Spleen (tissue), 11 donors: ENCODE measurements around the gene ABCA7. TPM values are rescaled to one million over a fixed set of nuclear protein-coding genes. Genes with fewer than 3 reads are reported as not detected.

Source experiments
- DNase-seq: peaks from one replicate; pipeline ENCODE4 v3.0.0-alpha.2; 2020
- H3K27ac ChIP-seq, 8 donors: fragments of 200-600 bp; sonication (generic) in 7 of 8; 1 replicate in 4 of 8; 2 replicates in 4 of 8; pipeline versions ENCODE4 v1.5.0 to v1.8.0; 2016 to 2021; ENCODE audit warnings: inconsistent platforms in 4 of 8, mild to moderate bottlenecking in 4 of 8, moderate library complexity in 1 of 8
- H3K27me3 ChIP-seq, 7 donors: fragments of 200-600 bp; sonication (generic) in 6 of 7; replicated peaks in 1 of 7; 1 replicate in 4 of 7; 2 replicates in 3 of 7; pipeline versions ENCODE4 v1.5.0 to v1.8.0; 2016 to 2021; ENCODE audit warnings: inconsistent platforms in 3 of 7, mild to moderate bottlenecking in 1 of 7
- H3K36me3 ChIP-seq, 6 donors: fragments of 200-600 bp; sonication (generic) in 5 of 6; 1 replicate in 4 of 6; 2 replicates in 2 of 6; pipeline versions ENCODE4 v1.5.0 to v1.8.0; 2016 to 2021; ENCODE audit warnings: inconsistent platforms in 2 of 6
- H3K4me1 ChIP-seq, 6 donors: fragments of 200-600 bp; sonication (generic) in 5 of 6; 1 replicate in 3 of 6; 2 replicates in 3 of 6; pipeline versions ENCODE4 v1.5.0 to v1.8.0; 2016 to 2021; ENCODE audit warnings: inconsistent platforms in 3 of 6
- H3K4me3 ChIP-seq, 8 donors: fragments of 200-600 bp; sonication (generic) in 7 of 8; 1 replicate in 4 of 8; 2 replicates in 4 of 8; pipeline versions ENCODE4 v1.5.0 to v1.8.0; 2016 to 2021; ENCODE audit warnings: inconsistent platforms in 4 of 8, mild to moderate bottlenecking in 4 of 8, moderate library complexity in 2 of 8
- H3K9me3 ChIP-seq, 8 donors: fragments of 200-600 bp; sonication (generic) in 7 of 8; 1 replicate in 4 of 8; 2 replicates in 4 of 8; pipeline versions ENCODE4 v1.5.0 to v1.8.0; 2016 to 2021; ENCODE audit warnings: inconsistent platforms in 4 of 8
- CTCF ChIP-seq, 11 experiments: fragments of 200-600 bp in 7 of 11; fragments of 450-650 bp in 4 of 11; sonication (generic) in 4 of 11; IDR thresholded peaks in 8 of 11; conservative IDR thresholded peaks in 3 of 11; 1 replicate in 7 of 11; 2 replicates in 4 of 11; pipeline versions ENCODE4 v1.4.0 to v1.8.0; 2016 to 2021; ENCODE audit warnings: antibody characterized with exemption in 11 of 11, inconsistent platforms in 4 of 11, mild to moderate bottlenecking in 1 of 11
- POLR2A ChIP-seq, 3 donors: fragments of 450-650 bp; IDR thresholded peaks; one replicate each; pipeline ENCODE4 v1.5.1; 2017; ENCODE audit warnings: antibody characterized with exemption in 3 of 3, mild to moderate bottlenecking in 1 of 3
- POLR2AphosphoS5 ChIP-seq, 3 donors: sonication (generic); formaldehyde crosslinking; IDR thresholded peaks; one replicate each; pipeline ENCODE4 v1.5.1; 2017; ENCODE audit warnings: antibody characterized with exemption in 3 of 3
- WGBS, 5 donors: extraction: QIAGEN DNeasy Blood & Tissue Kit in 3 of 5; methylation state at CpG; one replicate each; pipeline versions ENCODE4 v1.1.5 to v1.1.7; 2013 to 2018; 5-methylcytosine and 5-hydroxymethylcytosine counted together
- intact Hi-C: fragments of 100-400 bp; cut with DNase I; formaldehyde crosslinking; loops from one replicate; pipeline ENCODE4 v1.15.0; 2023; ENCODE audit warnings: low total_unique reads
- polyA plus RNA-seq, 3 donors: library from polyadenylated mRNA; stranded (reverse); fragments of 200-250 nt; gene quantifications; one replicate each; pipeline ENCODE4 v1.2.1, GENCODE V29; 2013
- total RNA-seq, 7 donors: library from RNA; depleted of rRNA in 3 of 7; stranded (reverse); fragments of >200 nt in 3 of 7; fragmentation: NEBNext Ultra II Directional in 4 of 7; extraction: Animal tissue kit (Norgen Biotek cat#: 25700) in 4 of 7; gene quantifications; one replicate each; pipeline versions ENCODE4 v1.1.0 to v1.2.1, GENCODE V29; 2016 to 2021
- donor health status: healthy with polysubstance abuse.
- donor health status: DM: no; HTN: no; CAD: no; lungs with moderate emphysema.
- donor health status: DM: no; HTN: no; CAD: no.
- donor health status: Bipolar disorder and iron deficiency.
- donor health status: healthy.
- donor health status: DM: no; HTN: no; CAD: no.
- donor health status: DM: yes; HTN: yes; CAD: no.

ABCA7 gene
- total and polyA plus RNA-seq, 10 donors = 64.6 to 197 (median 102) TPM

- 1 to 3% (median 2%) methylated on average over 23 to 36 of the region's 36 CpGs for WGBS, 5 donors
These were observed 12.9 kb upstream of the ABCA7 start for GRCh38 chr19:1026783-1027649.

DNA sequence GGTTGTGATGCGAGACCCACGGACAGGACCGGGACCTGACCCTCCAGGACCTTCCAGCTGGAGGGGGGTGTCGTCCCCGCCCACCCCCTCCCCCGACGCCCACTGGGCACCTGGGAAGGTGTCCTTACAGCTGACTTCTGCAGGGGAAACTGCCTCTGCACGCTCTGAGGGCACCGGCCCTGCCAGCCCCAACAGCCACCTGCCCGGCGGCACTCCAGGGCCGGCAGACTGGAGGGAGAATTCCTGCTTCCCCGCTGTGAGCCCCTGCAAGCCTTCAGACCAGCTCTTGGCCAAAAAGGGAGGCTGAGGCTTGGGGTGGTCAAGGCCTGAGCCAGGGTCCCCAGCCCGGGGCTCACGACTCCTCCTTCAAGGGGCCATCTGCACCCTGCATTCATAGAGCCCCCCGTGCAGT is 12.3 kb upstream of the ABCA7 start:
- WGBS, 5 donors = 1 to 5% (median 2%) methylated on average over 5 to 16 of the region's 16 CpGs
- H3K27me3 ChIP-seq = peaks cover 0 to 21% (median 11%) of the 10 kb centered on the region in 7 donors
- H3K4me3 ChIP-seq = peak overlapping the region; percentile 71 to 98 (median 92)
- H3K9me3 ChIP-seq = no peaks in the 10 kb centered on the region
- peaks cover 0 to 30% (median 18%) of the 10 kb centered on the region in 6 donors for H3K36me3 ChIP-seq
- H3K27ac ChIP-seq = peak overlapping the region; percentile 90 to 98 (median 96)
- intact Hi-C loops = loop anchor here (10.0 kb wide), 1 partner anchor 47 kb away; no protein-coding TSS in a partner anchor
- peaks cover 21 to 87% (median 49%) of the 10 kb centered on the region in 6 donors for H3K4me1 ChIP-seq
- DNase-seq = peak; percentile 88
- TF ChIP-seq POLR2AphosphoS5 (IDR thresholded peaks at IDR 0.05) (no peak), CTCF (IDR thresholded peaks at IDR 0.05 in 8 of 11, conservative IDR thresholded peaks at IDR 0.05 in 3 of 11) (no peak), POLR2A (IDR thresholded peaks at IDR 0.05) (no peak)

More at GRCh38 chr19:1026783-1027649, 12.9 kb upstream of the ABCA7 start:
- H3K27me3 ChIP-seq = peaks cover 0 to 21% (median 11%) of the 10 kb centered on the region in 7 donors
- peak overlapping the region; percentile 90 to 98 (median 96) for H3K27ac ChIP-seq
- peaks cover 0 to 23% (median 12%) of the 10 kb centered on the region in 6 donors for H3K36me3 ChIP-seq
- no peaks in the 10 kb centered on the region for H3K9me3 ChIP-seq
- TF ChIP-seq POLR2A (IDR thresholded peaks at IDR 0.05) (no peak), CTCF (IDR thresholded peaks at IDR 0.05 in 8 of 11, conservative IDR thresholded peaks at IDR 0.05 in 3 of 11) (no peak), POLR2AphosphoS5 (IDR thresholded peaks at IDR 0.05) (no peak)
- DNase-seq = peak; percentile 86
- intact Hi-C loops = loop anchor here (10.0 kb wide), 1 partner anchor 48 kb away; no protein-coding TSS in a partner anchor
- H3K4me3 ChIP-seq = peak overlapping the region; percentile 71 to 98 (median 92)
- H3K4me1 ChIP-seq = peaks cover 23 to 87% (median 55%) of the 10 kb centered on the region in 6 donors

DNA sequence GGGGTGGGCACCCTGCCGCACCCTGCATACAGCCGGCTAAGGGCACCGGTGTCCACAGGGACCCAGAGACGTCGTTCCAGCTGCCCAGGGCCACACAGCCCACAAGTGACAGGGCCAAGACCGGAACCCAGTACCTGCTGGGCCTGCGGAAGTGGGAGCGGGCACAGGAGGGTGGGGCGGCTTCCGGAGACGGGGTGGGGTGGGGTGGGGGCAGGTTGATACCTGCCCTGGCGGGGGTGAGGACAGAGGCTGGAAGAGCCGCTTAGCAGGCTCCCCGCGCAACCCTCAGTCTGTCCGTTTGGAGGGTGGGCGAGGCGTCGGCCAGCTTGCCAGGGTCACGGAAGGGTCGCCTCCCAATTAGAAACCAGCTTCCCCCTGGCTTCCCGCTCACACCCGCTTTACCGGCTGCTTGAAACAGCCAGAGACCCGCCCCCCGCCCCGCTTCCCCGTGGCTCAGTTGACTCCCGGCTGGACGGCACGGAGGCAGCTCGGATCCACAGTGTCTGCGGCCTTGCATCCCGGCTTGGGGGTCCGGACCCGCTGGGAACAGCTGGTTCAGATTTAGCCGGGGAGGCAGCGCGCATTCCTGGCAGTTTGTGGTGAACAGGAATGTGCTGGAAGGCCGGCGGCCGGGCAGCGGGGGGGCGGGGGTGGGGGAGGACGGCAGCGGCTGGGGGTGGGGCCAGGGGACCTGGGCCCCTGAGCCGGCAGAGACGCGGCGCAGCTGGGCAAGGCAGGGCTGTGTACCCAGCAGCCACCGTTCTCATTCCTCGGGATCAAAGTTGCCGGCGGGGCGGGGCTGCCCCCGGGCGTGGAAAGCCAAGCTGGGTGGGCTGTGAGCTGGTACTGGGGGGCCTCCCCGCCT is 11.6 kb upstream of the ABCA7 start:
- intact Hi-C loops = loop anchor here (10.0 kb wide), 1 partner anchor 47 kb away; no protein-coding TSS in a partner anchor
- peak; percentile 95 for DNase-seq
- 0 to 2% (median 2%) methylated on average over 4 to 58 of the region's 58 CpGs for WGBS, 5 donors

More for the DNA sequence above, 11.6 kb upstream of the ABCA7 start:
- TF ChIP-seq POLR2AphosphoS5 (IDR thresholded peaks at IDR 0.05) = peak; percentile 66 to 79 (median 72)
- no peak for TF ChIP-seq CTCF (IDR thresholded peaks at IDR 0.05 in 8 of 11, conservative IDR thresholded peaks at IDR 0.05 in 3 of 11)
- Histone ChIP-seq H3K4me1 (peaks cover 19 to 87% (median 49%) of the 10 kb centered on the region in 6 donors), H3K9me3 (no peaks in the 10 kb centered on the region), H3K27ac (peak overlapping the region; percentile 90 to 98 (median 96)), H3K27me3 (peaks cover 0 to 21% (median 11%) of the 10 kb centered on the region in 7 donors), H3K36me3 (peaks cover 0 to 36% (median 24%) of the 10 kb centered on the region in 6 donors), H3K4me3 (peak overlapping the region; percentile 71 to 98 (median 92))
